Astrocyte (in vitro differentiated cells and primary cell): ENCODE results near the gene KIF18A. TPM values are rescaled to one million over a fixed set of nuclear protein-coding genes. Genes with fewer than 3 reads are reported as not detected.

Experiments used
- DNase-seq: peaks from one replicate; pipeline ENCODE4 v3.0.0-alpha.2; 2010; ENCODE audit warnings: low read depth
- FAIRE-seq: peaks from 2 replicates; lab custom pipeline; 2011; peaks lifted over from hg19 to GRCh38; lab: Jason Lieb, UNC
- H2AFZ ChIP-seq: 2 replicates; pipeline ENCODE4 v1.6.0; 2012; ENCODE audit warnings: low read depth, low read length, inconsistent platforms
- H3K27ac ChIP-seq: 2 replicates; pipeline ENCODE4 v1.5.1; 2011; ENCODE audit warnings: low read depth, low read length, inconsistent platforms
- H3K27me3 ChIP-seq: 2 replicates; pipeline ENCODE4 v1.6.0; 2011; ENCODE audit warnings: low read length, inconsistent platforms; ENCODE audit not compliant: insufficient read depth
- H3K36me3 ChIP-seq: 2 replicates; pipeline ENCODE4 v1.5.1; 2011; ENCODE audit warnings: low read length, inconsistent platforms; ENCODE audit not compliant: insufficient read depth
- H3K4me1 ChIP-seq: 2 replicates; pipeline ENCODE4 v1.5.1; 2011; ENCODE audit warnings: low read length, inconsistent platforms; ENCODE audit not compliant: insufficient read depth
- H3K4me2 ChIP-seq: 2 replicates; pipeline ENCODE4 v1.6.0; 2012; ENCODE audit warnings: low read length, inconsistent platforms
- H3K4me3 ChIP-seq: 2 replicates; pipeline ENCODE4 v1.5.1; 2011; ENCODE audit warnings: low read depth, mild to moderate bottlenecking, low read length, inconsistent platforms; ENCODE audit not compliant: insufficient read depth
- H3K79me2 ChIP-seq: 2 replicates; pipeline ENCODE4 v1.6.0; 2012; ENCODE audit warnings: mild to moderate bottlenecking, low read length, inconsistent platforms; ENCODE audit not compliant: insufficient read depth
- H3K9ac ChIP-seq: 2 replicates; pipeline ENCODE4 v1.6.0; 2012; ENCODE audit warnings: mild to moderate bottlenecking, low read length, inconsistent platforms
- H3K9me3 ChIP-seq: 2 replicates; pipeline ENCODE4 v1.5.1; 2012; ENCODE audit warnings: low read depth, mild to moderate bottlenecking, low read length, inconsistent platforms; ENCODE audit not compliant: insufficient read depth
- H4K20me1 ChIP-seq: 2 replicates; pipeline ENCODE4 v1.6.0; 2012; ENCODE audit warnings: low read length, inconsistent platforms; ENCODE audit not compliant: insufficient read depth
- H3K27ac Mint-ChIP-seq: one replicate; pipeline ENCODE4 v1.8.0; 2021; ENCODE audit warnings: mild to moderate bottlenecking, mixed read lengths; ENCODE audit not compliant: unreplicated experiment
- H3K27me3 Mint-ChIP-seq: one replicate; pipeline ENCODE4 v1.8.0; 2021; ENCODE audit warnings: low read depth, mixed read lengths; ENCODE audit not compliant: unreplicated experiment
- H3K36me3 Mint-ChIP-seq: one replicate; pipeline ENCODE4 v1.8.0; 2021; ENCODE audit warnings: low read depth, mixed read lengths; ENCODE audit not compliant: unreplicated experiment
- H3K4me1 Mint-ChIP-seq: one replicate; pipeline ENCODE4 v1.8.0; 2021; ENCODE audit warnings: low read depth, mixed read lengths; ENCODE audit not compliant: unreplicated experiment
- H3K4me3 Mint-ChIP-seq: one replicate; pipeline ENCODE4 v1.8.0; 2021; ENCODE audit warnings: mild to moderate bottlenecking, moderate library complexity, mixed read lengths; ENCODE audit not compliant: unreplicated experiment
- H3K9me3 Mint-ChIP-seq: one replicate; pipeline ENCODE4 v1.8.0; 2021; ENCODE audit warnings: mild to moderate bottlenecking, mixed read lengths; ENCODE audit not compliant: unreplicated experiment
- CTCF ChIP-seq: IDR thresholded peaks from 2 replicates; pipeline ENCODE4 v1.5.1; 2011; ENCODE audit warnings: low read depth, mild to moderate bottlenecking, inconsistent platforms, low read length, moderate library complexity; ENCODE audit not compliant: insufficient read depth
- EZH2 ChIP-seq: IDR thresholded peaks from 2 replicates; pipeline ENCODE4 v1.6.1; 2012; ENCODE audit warnings: mild to moderate bottlenecking, low read length, inconsistent platforms; ENCODE audit not compliant: insufficient read depth
- total RNA-seq: library from RNA; stranded (reverse); gene quantifications from 2 replicates; pipeline ENCODE4 v1.2.1, GENCODE V29; 2021

KIF18A gene
- total RNA-seq, 1 donor from 2014 or later: 3.8 TPM

GRCh38 chr11:28106353-28107043 is 1.5 kb downstream of the KIF18A start:
- H3K9me3 ChIP-seq: no peaks in the 10 kb centered on the region
- FAIRE-seq (no peak), DNase-seq (no peak)
- peak overlapping the region; percentile 89 for H3K4me2 ChIP-seq
- peaks cover 89% of the 10 kb centered on the region for H3K79me2 ChIP-seq
- peak overlapping the region; percentile 85 for H3K4me3 ChIP-seq
- peak overlapping the region; percentile 92 for H3K9ac ChIP-seq
- TF ChIP-seq EZH2 (no peak), CTCF (no peak)
- no peaks in the 10 kb centered on the region for H3K36me3 Mint-ChIP-seq
- peak overlapping the region; percentile 92 for H3K27ac ChIP-seq
- H3K4me1 ChIP-seq: peaks cover 11% of the 10 kb centered on the region
- H3K4me3 Mint-ChIP-seq: no peak overlapping the region
- peaks cover 15% of the 10 kb centered on the region for H3K4me1 Mint-ChIP-seq
- no peaks in the 10 kb centered on the region for H3K36me3 ChIP-seq
- H4K20me1 ChIP-seq: no peaks in the 10 kb centered on the region
- H3K9me3 Mint-ChIP-seq: no peaks in the 10 kb centered on the region
- H2AFZ ChIP-seq: no peak overlapping the region
- H3K27me3 Mint-ChIP-seq: no peaks in the 10 kb centered on the region
- H3K27ac Mint-ChIP-seq: no peak overlapping the region
- H3K27me3 ChIP-seq: no peaks in the 10 kb centered on the region

- peak overlapping the region; percentile 24 for H3K9ac ChIP-seq
- H3K4me1 Mint-ChIP-seq: peaks cover 13% of the 10 kb centered on the region
- H3K9me3 Mint-ChIP-seq: no peaks in the 10 kb centered on the region
Observed at GRCh38 chr11:28105869-28106268, 2.1 kb downstream of the KIF18A start.

More at GRCh38 chr11:28105869-28106268, 2.1 kb downstream of the KIF18A start:
- no peak overlapping the region for H3K27ac ChIP-seq
- H3K4me2 ChIP-seq: peak overlapping the region; percentile 89
- no peaks in the 10 kb centered on the region for H4K20me1 ChIP-seq
- no peaks in the 10 kb centered on the region for H3K27me3 ChIP-seq
- no peaks in the 10 kb centered on the region for H3K9me3 ChIP-seq
- no peak overlapping the region for H3K4me3 ChIP-seq
- Mint-ChIP-seq H3K27me3 (no peaks in the 10 kb centered on the region), H3K36me3 (no peaks in the 10 kb centered on the region), H3K4me3 (no peak overlapping the region), H3K27ac (no peak overlapping the region)
- no peak overlapping the region for H2AFZ ChIP-seq
- H3K79me2 ChIP-seq: peaks cover 89% of the 10 kb centered on the region
- H3K4me1 ChIP-seq: peaks cover 7% of the 10 kb centered on the region
- TF ChIP-seq CTCF: no peak
- no peak for TF ChIP-seq EZH2
- no peaks in the 10 kb centered on the region for H3K36me3 ChIP-seq
- no peak for DNase-seq
- no peak for FAIRE-seq
